Suprapubic skin (tissue), 4 donors: ENCODE data around the gene COMMD1. TPM values are rescaled to one million over a fixed set of nuclear protein-coding genes. Genes with fewer than 3 reads are reported as not detected.

ENCODE experiments used
- DNase-seq, 2 donors: peaks; one replicate each; pipeline ENCODE4 v3.0.0-alpha.2; 2019; ENCODE audit warnings: low spot score in 2 of 2
- H3K27ac ChIP-seq: fragments of 200-600 bp; sonication (generic); one replicate; pipeline ENCODE4 v1.5.1; 2019
- H3K27me3 ChIP-seq: fragments of 200-600 bp; sonication (generic); one replicate; pipeline ENCODE4 v1.5.1; 2019
- H3K36me3 ChIP-seq: fragments of 200-600 bp; sonication (generic); one replicate; pipeline ENCODE4 v1.5.1; 2019
- H3K4me1 ChIP-seq: fragments of 200-600 bp; sonication (generic); one replicate; pipeline ENCODE4 v1.5.1; 2019
- H3K4me3 ChIP-seq: fragments of 200-600 bp; sonication (generic); one replicate; pipeline ENCODE4 v1.5.1; 2019; ENCODE audit warnings: mild to moderate bottlenecking
- H3K9me3 ChIP-seq: fragments of 200-600 bp; sonication (generic); one replicate; pipeline ENCODE4 v1.5.1; 2019
- CTCF ChIP-seq, 2 donors: fragments of 200-600 bp in 1 of 2; fragments of 450-650 bp in 1 of 2; sonication (generic) in 1 of 2; IDR thresholded peaks; one replicate each; pipeline ENCODE4 v1.5.1; 2016 to 2019; ENCODE audit warnings: antibody characterized with exemption in 2 of 2, mild to moderate bottlenecking in 1 of 2, moderate library complexity in 1 of 2
- EP300 ChIP-seq: sonication (generic); formaldehyde crosslinking; IDR thresholded peaks from one replicate; pipeline ENCODE4 v1.6.1; 2017; ENCODE audit warnings: antibody characterized with exemption
- POLR2A ChIP-seq, 2 donors: fragments of 450-650 bp; IDR thresholded peaks; one replicate each; pipeline ENCODE4 v1.6.1; 2017; ENCODE audit warnings: antibody characterized with exemption in 2 of 2, mild to moderate bottlenecking in 2 of 2, moderate library complexity in 2 of 2
- POLR2AphosphoS5 ChIP-seq, 3 donors: sonication (generic); formaldehyde crosslinking; IDR thresholded peaks; one replicate each; pipeline ENCODE4 v1.6.1; 2017; ENCODE audit warnings: antibody characterized with exemption in 3 of 3
- WGBS: methylation state at CpG from one replicate; pipeline ENCODE4 v1.1.5; 2018; 5-methylcytosine and 5-hydroxymethylcytosine counted together
- total RNA-seq, 4 donors: library from RNA; depleted of rRNA; stranded (reverse); fragments of >200 nt; gene quantifications; one replicate each; pipeline ENCODE4 v1.1.0, GENCODE V29; 2016

Gene COMMD1
- total RNA-seq, 4 donors from 2014 or later, result 45.6 to 64.3 (median 57.7) TPM

GRCh38 chr2:61970807-61971556 is 65.5 kb downstream of the COMMD1 start:
- Histone ChIP-seq H3K4me3 (no peak overlapping the region), H3K36me3 (no peaks in the 10 kb centered on the region), H3K4me1 (peaks cover 7% of the 10 kb centered on the region), H3K27me3 (no peaks in the 10 kb centered on the region), H3K9me3 (no peaks in the 10 kb centered on the region), H3K27ac (no peak overlapping the region)
- TF ChIP-seq POLR2AphosphoS5 (IDR thresholded peaks at IDR 0.05), result no peak
- TF ChIP-seq EP300, result no peak
- TF ChIP-seq POLR2A (IDR thresholded peaks at IDR 0.05), result no peak
- TF ChIP-seq CTCF (IDR thresholded peaks at IDR 0.05), result no peak
- 52% methylated on average over 14 of the region's 14 CpGs for WGBS
- no peak for DNase-seq

- DNase-seq, result no peak
- H3K4me1 ChIP-seq, result no peaks in the 10 kb centered on the region
- no peaks in the 10 kb centered on the region for H3K27me3 ChIP-seq
- H3K27ac ChIP-seq, result no peak overlapping the region
- TF ChIP-seq CTCF (IDR thresholded peaks at IDR 0.05) (no peak), POLR2A (IDR thresholded peaks at IDR 0.05) (no peak)
- peaks cover 9% of the 10 kb centered on the region for H3K9me3 ChIP-seq
- no peak overlapping the region for H3K4me3 ChIP-seq
- H3K36me3 ChIP-seq, result no peaks in the 10 kb centered on the region
Observed at GRCh38 chr2:61978522-61978921, 73.0 kb downstream of the COMMD1 start.

- H3K36me3 ChIP-seq, result no peaks in the 10 kb centered on the region
- DNase-seq, result no peak
- H3K9me3 ChIP-seq, result peaks cover 9% of the 10 kb centered on the region
- H3K27ac ChIP-seq, result no peak overlapping the region
- no peak overlapping the region for H3K4me3 ChIP-seq
- no peaks in the 10 kb centered on the region for H3K4me1 ChIP-seq
- WGBS, result 100% methylated on average over 1 of the region's 1 CpG
- no peaks in the 10 kb centered on the region for H3K27me3 ChIP-seq
- no peak for TF ChIP-seq POLR2AphosphoS5 (IDR thresholded peaks at IDR 0.05)
- TF ChIP-seq POLR2A (IDR thresholded peaks at IDR 0.05), result no peak
- no peak for TF ChIP-seq CTCF (IDR thresholded peaks at IDR 0.05)
- no peak for TF ChIP-seq EP300
Observed at GRCh38 chr2:61980758-61981157, 75.3 kb downstream of the COMMD1 start.

GRCh38 chr2:61984682-61985081 is 79.2 kb downstream of the COMMD1 start:
- H3K36me3 ChIP-seq, result no peaks in the 10 kb centered on the region
- TF ChIP-seq CTCF (IDR thresholded peaks at IDR 0.05), result no peak
- TF ChIP-seq POLR2A (IDR thresholded peaks at IDR 0.05), result no peak
- TF ChIP-seq POLR2AphosphoS5 (IDR thresholded peaks at IDR 0.05), result no peak
- no peak for TF ChIP-seq EP300
- no peaks in the 10 kb centered on the region for H3K27me3 ChIP-seq
- no peak overlapping the region for H3K4me3 ChIP-seq
- no peaks in the 10 kb centered on the region for H3K4me1 ChIP-seq
- peaks cover 9% of the 10 kb centered on the region for H3K9me3 ChIP-seq
- no peak overlapping the region for H3K27ac ChIP-seq
- no peak for DNase-seq
- 88% methylated on average over 1 of the region's 1 CpG for WGBS

- Histone ChIP-seq H3K9me3 (no peaks in the 10 kb centered on the region), H3K36me3 (no peaks in the 10 kb centered on the region), H3K27ac (no peak overlapping the region), H3K4me3 (no peak overlapping the region), H3K4me1 (peaks cover 3% of the 10 kb centered on the region), H3K27me3 (no peaks in the 10 kb centered on the region)
- TF ChIP-seq CTCF (IDR thresholded peaks at IDR 0.05), result no peak
- TF ChIP-seq POLR2AphosphoS5 (IDR thresholded peaks at IDR 0.05), result no peak
- TF ChIP-seq POLR2A (IDR thresholded peaks at IDR 0.05), result no peak
- TF ChIP-seq EP300, result no peak
- no peak for DNase-seq
- 84% methylated on average over 6 of the region's 6 CpGs for WGBS
Observed at GRCh38 chr2:61988462-61989366, 83.2 kb downstream of the COMMD1 start.
